HG03064 (cell line): Measurements from ENCODE around the gene EIF5.

Source experiments
- ATAC-seq: cut with Tn5 transposase; IDR thresholded peaks from one replicate; pipeline ENCODE4 v1.9.1; 2021; ENCODE audit warnings: low read depth; ENCODE audit not compliant: unreplicated experiment

EIF5 gene

DNA sequence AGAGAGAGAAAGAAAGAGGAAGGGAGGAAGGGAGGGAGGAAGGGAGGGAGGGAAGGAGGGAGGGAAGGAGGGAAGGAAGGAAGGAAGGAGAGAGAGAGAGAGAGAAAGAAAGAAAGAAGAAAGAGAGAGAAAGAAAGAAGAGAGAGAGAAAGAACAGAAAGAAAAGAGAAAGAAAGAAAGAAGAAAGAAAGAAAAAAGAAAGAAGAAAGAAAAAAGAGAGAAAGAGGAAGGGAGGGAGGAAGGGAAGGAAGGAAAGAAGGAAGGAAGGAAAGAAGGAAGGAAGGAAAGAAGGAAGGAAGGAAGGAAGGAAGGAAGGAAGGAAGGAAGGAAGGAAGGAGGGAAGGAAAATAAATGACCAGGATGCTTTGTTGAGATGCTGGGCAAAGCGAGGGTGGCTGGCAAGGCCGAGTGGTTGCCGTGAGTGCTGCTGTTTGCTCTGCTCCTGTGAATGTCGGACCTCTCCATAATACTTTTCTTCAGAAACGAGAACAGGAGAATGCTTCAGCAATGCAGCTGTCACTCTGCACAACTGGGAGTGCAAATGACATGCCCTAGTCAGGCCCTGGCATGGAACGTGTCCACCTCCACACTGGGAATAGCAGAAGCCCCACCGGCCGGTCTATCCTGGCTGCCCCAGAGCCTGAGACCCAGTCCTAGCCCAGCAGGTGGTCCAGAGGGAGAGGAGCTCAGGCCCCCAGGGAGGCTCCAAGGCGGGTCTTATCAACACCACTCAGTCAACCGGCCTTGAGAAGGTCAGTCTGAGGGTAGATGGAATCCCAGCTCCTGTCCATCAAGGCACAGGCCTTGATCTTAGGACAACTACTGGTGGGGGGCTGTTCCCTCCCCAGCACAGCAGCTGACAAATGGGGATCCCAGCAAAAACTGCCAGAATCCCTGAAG lies 25.1 kb upstream of the EIF5 start:
- ATAC-seq, result no peak

- ATAC-seq, result no peak
Observed at GRCh38 chr14:103310576-103311095, 23.4 kb upstream of the EIF5 start.

DNA sequence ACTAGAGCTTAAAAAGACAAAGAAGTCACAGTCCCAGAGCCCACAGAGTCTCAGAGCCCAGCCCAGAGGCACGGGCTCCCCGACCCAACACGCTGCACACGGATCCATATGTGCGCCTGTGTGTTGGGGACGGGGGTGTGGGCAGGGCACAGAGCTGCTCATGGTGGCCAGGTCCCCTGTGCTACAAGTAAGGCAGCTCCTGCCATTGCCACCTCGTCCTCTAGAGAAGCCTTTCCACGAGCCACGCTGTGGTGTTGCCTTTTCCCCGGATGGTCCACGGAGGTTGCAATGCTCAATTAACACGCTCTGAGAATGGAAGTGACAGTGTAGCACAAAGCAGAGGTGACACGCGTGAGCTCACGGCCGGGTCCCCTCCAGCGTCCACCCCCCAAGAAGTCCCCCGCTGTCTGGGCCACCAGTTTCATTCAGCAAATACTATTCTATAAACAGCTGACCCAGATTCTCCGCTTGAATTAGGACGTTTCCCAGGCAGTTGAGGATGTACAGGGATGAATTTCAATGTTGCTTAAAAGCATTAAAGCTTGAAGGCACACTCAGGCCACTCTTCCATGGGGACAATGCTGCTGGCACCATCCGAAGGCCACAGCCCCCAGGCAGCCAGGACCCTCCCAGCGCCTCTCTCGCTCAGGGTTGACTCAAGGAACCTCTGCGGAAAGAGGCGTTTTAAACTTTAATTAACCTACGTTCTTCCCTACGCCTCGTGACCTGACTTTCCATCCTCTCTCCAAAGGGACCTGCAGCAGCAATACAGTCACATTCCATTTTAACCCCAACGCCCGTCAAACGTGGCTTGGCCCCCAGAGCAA lies 22.7 kb upstream of the EIF5 start:
- no peak for ATAC-seq

DNA sequence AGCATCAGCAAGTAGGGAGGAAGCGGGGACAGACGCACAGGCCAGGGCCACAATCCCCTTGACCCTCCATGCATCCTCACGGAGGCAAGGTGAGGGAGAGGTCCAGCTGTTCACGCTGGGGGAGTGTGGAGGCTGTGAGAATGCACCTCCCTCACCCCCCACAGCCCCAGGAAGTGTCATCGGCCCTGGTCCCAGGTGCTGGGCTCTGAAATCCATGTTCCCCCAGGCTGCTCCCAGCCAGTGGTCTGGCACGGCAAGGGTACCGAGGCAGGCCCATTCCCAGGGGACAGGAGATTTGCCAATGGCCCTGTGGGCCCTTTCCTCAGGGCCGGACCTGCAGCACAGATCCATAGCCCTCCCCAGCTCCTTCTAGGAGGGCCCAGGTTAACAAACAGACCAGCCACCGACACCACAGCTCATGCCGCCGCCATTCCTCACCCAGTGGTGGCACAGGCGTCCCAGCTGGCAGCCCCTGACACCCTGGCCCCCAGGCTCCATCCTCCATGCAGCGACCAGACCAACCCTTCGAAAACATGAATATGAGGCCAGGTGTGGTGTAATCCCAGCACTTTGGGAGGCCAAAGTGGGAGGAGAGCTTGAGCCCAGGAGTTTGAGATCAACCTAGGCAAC lies 21.9 kb upstream of the EIF5 start:
- ATAC-seq, result no peak

DNA sequence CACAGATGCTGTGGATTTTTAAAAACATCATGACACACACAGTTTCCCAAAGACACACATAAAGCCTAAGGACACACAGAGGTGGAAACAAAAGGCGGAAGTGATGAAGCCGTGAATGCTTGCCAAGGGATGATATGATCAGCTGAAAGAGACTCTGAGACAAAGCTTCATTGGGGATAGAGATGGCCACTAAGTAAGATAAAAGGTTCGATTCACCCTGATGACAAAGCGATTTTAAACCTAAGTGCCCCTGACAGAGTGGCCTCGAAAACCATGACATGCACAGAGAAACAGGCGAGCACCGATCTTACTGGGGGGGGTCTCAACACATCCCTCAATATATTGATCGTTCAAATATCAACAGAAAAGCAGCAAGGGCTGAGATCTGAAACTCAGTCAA lies 20.3 kb upstream of the EIF5 start:
- no peak for ATAC-seq

DNA sequence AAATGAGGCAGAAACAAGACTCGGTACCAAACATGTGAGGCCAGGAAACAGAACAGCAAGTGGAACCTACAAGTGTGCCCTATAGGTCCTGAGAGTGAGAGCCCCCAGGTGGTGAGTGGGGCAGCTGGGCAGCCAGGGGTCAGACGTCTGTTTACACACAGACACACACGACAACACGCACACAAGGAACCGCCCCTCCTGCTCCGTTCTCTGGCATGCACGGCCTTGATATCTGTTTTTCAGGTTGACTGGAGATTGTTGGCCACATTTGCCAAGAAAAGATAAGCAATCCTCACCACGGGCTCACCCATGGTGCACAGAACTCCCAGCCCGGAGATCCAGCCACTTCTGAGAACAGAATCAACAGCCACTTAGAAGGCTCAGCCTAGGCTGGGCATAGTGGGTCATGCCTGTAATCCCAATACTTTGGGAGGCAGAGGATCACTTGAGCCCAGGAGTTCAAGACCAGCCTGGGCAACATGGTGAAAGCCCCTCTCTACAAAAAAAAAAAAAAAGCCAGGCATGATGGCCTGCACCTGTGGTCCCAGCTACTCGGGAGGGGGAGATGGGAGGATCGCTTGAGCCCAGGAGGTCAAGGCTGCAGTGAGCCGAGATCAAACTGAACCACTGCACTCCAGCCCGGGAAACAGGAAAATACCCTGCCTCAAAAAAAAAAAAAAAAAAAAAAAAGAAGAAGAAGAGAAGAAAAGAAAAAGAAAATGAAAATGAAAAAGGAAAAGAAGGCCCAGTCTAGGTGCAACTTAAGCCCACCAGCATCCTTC lies 19.4 kb upstream of the EIF5 start:
- ATAC-seq, result no peak

DNA sequence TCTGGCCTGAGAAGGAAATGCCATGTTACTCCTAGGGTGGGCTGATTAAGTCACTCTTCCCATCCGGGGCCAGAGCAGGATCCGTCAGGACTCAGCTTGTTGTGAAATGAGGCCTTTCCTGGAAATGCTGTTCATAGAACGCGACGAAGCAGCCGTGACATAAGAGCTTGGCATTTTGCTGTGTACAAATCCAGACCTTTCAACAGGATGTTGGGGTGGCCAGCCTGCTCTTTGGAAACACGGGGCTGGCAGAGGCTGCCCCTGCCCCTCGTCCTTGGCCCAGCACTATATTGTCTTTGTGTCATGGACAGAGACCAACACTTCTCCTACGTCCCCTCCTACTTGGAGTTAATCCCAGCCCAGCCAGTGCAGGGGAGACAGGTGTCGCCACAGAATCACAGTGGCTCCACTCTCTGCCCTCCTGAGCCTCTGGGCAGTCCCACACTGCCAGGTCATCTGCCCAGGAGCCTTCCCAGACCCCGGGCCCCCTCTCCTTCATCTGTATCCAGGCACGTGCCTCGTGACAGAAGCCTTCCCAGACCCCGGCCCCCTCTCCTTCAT lies 18.6 kb upstream of the EIF5 start:
- ATAC-seq, result no peak

- ATAC-seq, result no peak
Observed at GRCh38 chr14:103315941-103316340, 18.1 kb upstream of the EIF5 start.

DNA sequence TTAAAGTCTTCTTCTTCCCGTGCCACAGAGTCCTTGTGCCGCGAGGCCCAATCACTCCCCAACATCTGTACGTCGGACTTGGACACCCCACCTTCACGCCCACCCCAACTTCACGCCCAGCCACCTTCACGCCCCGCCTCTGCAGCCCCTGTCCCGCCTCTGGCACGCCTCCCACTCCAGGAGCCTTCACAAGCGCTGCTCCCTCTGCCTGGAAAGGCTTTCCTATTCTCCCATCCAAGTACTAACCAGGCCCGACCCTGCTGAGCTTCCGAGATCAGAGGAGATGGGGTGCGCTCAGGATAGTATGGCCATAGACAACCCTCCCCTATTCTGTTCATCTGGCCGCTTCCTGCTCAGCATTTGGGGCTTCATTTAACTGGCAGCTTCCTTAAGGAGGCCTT lies 17.3 kb upstream of the EIF5 start:
- ATAC-seq, result no peak

DNA sequence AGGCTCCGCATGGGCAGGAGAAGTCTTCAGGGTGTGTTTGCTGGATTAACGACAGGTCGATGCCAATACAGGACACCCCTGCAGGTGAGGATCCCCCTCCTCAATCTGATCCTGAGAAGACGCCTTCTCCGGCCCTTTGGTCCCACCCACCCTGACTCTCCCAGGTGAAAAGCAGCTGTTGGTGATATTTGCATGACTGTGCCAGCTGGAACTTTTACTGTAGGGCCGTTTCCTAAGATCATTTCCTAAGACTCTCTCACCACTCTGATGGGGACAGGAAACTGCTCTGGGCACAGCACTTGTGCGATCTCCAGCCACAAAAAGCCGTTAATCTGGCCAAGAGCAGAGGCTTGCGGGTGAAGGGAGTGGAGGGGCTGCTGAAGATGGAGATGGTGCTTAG lies 16.8 kb upstream of the EIF5 start:
- no peak for ATAC-seq

DNA sequence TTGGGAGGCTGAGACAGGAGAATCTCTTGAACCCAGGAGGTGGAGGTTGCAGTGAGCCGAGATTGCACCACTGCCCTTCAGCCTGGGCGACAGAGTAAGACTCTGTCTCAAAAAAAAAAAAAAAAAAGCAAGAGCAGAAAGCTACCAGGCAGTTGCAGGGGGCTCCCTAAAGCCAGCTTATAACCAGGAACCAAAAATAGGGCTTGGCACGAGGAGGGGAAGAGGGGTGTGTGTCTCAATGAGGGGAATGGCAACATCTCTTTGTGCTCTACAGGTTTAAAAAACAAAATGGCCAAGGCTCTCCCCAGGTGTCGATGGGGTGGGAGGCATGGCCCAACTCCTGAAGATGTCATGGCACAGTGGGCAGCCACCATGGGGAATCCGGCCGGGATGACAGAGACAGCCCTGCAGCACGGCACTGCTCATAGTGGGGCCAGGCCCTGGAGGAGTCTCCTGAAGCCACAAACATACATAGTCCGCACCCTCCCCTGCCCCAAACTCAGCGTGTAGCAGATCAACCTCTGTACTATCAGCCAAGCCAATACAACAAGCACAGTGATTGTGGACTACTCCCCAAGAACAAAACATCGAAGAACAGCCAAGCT lies 16.0 kb upstream of the EIF5 start:
- ATAC-seq, result no peak

GRCh38 chr14:103318750-103319419 lies 15.2 kb upstream of the EIF5 start:
- no peak for ATAC-seq

DNA sequence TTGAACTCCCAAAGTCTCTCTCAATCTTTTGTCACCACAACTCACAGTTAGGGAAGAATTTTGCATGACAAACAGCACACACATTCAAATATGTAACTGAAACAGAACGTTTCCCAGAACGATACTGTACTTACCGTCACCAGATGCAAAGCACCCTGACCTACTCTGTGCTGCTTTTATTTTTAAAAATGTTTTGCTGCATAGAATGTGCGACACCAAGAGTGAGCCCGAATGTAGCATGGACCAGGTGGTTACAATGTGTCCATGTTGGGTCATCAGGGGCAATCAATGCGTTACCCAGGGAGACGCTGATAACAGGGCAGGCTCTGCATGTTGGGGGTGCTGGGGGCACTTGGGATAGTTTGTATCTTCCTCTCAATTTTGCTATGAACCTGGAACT lies 14.6 kb upstream of the EIF5 start:
- ATAC-seq, result no peak

DNA sequence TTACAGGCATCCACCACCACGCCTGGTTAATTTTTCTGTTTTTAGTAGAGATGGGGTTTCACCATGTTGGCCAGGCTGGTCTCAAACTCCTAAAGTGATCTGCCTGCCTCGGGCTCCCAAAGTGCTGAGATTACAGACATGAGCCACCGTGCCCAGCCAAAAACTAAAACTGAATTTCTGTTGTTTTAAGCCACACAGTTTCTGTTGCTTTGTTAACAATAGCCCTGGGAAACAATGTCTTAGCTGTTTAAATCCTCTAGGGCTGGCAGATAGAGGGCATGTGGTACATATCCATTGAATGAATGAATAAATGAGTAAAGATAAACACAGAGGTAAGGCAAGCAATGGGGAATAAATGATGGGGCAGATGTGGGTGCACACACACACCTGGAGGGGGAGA lies 8.0 kb upstream of the EIF5 start:
- no peak for ATAC-seq

- ATAC-seq, result no peak
Observed at GRCh38 chr14:103328941-103329340, 5.1 kb upstream of the EIF5 start.

- ATAC-seq, result no peak
Observed at GRCh38 chr14:103329401-103330347, 4.4 kb upstream of the EIF5 start.

- no peak for ATAC-seq
Observed at GRCh38 chr14:103330536-103330935, 3.5 kb upstream of the EIF5 start.
